ENCODE results near the gene MYRFL.

MYRFL gene

DNA sequence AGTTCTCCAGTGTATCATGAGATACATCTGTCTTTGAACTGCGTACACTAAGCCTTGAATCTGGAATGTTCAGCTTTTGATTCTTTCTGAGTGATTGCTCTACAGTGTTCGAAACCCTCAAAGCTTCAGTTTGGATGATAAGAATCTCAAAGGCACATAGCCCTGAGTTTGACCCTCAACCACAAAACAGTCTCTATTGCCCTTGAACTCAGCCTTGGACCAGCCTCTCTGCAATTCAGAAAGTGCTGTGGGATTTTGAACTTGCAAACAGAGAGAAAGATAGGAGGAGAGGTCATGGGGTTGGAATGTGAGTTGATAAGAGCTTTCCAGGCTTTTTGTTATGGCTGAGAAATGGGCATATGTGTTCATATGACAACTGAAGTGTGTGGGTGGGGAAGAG lies 100.3 kb downstream of the MYRFL start:
- Histone ChIP-seq H3K36me3 (ENCODE audit: insufficient read depth, low read length) (no peaks in the 10 kb centered on the region), H3K4me2 (ENCODE audit: insufficient read depth, low read length) (no peak overlapping the region), H2AFZ (ENCODE audit: low read depth, low read length) (no peak overlapping the region), H3K4me3 (ENCODE audit: low read depth in 1 of 2, low read length in 2 of 2) (no peak overlapping the region), H3K9me3 (ENCODE audit: insufficient read depth, low read length, severe bottlenecking) (no peaks in the 10 kb centered on the region), H3K27me3 (ENCODE audit: insufficient read depth, low read length, poor library complexity) (no peaks in the 10 kb centered on the region), H3K79me2 (ENCODE audit: insufficient read depth, low read length) (no peaks in the 10 kb centered on the region), H4K20me1 (ENCODE audit: insufficient read depth, low read length) (no peaks in the 10 kb centered on the region), H3K4me1 (ENCODE audit: insufficient read depth, low read length) (no peaks in the 10 kb centered on the region), H3K9ac (ENCODE audit: low read depth, low read length) (no peak overlapping the region), H3K27ac (ENCODE audit: low read length) (no peak overlapping the region)
- no peak for DNase-seq
- TF ChIP-seq, protein P1, sequence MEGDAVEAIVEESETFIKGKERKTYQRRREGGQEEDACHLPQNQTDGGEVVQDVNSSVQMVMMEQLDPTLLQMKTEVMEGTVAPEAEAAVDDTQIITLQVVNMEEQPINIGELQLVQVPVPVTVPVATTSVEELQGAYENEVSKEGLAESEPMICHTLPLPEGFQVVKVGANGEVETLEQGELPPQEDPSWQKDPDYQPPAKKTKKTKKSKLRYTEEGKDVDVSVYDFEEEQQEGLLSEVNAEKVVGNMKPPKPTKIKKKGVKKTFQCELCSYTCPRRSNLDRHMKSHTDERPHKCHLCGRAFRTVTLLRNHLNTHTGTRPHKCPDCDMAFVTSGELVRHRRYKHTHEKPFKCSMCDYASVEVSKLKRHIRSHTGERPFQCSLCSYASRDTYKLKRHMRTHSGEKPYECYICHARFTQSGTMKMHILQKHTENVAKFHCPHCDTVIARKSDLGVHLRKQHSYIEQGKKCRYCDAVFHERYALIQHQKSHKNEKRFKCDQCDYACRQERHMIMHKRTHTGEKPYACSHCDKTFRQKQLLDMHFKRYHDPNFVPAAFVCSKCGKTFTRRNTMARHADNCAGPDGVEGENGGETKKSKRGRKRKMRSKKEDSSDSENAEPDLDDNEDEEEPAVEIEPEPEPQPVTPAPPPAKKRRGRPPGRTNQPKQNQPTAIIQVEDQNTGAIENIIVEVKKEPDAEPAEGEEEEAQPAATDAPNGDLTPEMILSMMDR (IDR thresholded peaks at IDR 0.05; ENCODE audit: borderline replicate concordance, extremely low read depth, low read length, poor library complexity, severe bottlenecking) = no peak
- no peak for TF ChIP-seq EZH2 (IDR thresholded peaks at IDR 0.05; ENCODE audit: borderline replicate concordance, low read depth, low read length, severe bottlenecking)
- no peak for ATAC-seq (ENCODE audit: insufficient read depth, low read depth)

DNA sequence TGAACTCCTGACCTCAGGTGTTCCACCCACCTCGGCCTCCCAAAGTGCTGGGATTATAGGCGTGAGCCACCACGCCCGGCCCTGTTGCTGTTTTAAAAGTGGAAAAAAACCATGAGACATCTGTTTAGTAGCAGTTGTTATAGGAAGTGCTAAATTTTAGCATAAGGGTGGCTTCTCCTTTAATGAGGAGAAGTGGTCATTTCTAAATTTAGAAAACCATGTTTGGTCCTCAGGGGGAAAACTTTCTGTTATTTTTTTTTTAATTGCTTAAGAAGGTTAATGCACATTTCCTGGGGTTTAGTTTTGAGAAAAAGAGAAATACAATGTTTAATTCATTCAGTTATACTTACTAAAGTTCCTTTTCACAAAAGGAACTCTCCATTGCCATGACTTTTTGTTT lies 102.1 kb downstream of the MYRFL start:
- Histone ChIP-seq H2AFZ (ENCODE audit: low read depth, low read length) (no peak overlapping the region), H3K4me3 (ENCODE audit: low read depth in 1 of 2, low read length in 2 of 2) (no peak overlapping the region), H3K9ac (ENCODE audit: low read depth, low read length) (no peak overlapping the region), H4K20me1 (ENCODE audit: insufficient read depth, low read length) (no peaks in the 10 kb centered on the region), H3K9me3 (ENCODE audit: insufficient read depth, low read length, severe bottlenecking) (no peaks in the 10 kb centered on the region), H3K36me3 (ENCODE audit: insufficient read depth, low read length) (no peaks in the 10 kb centered on the region), H3K27ac (ENCODE audit: low read length) (no peak overlapping the region), H3K79me2 (ENCODE audit: insufficient read depth, low read length) (no peaks in the 10 kb centered on the region), H3K4me1 (ENCODE audit: insufficient read depth, low read length) (no peaks in the 10 kb centered on the region), H3K4me2 (ENCODE audit: insufficient read depth, low read length) (no peak overlapping the region), H3K27me3 (ENCODE audit: insufficient read depth, low read length, poor library complexity) (no peaks in the 10 kb centered on the region)
- DNase-seq (no peak), ATAC-seq (ENCODE audit: insufficient read depth, low read depth) (no peak)
- TF ChIP-seq, protein P1 (IDR thresholded peaks at IDR 0.05; ENCODE audit: borderline replicate concordance, extremely low read depth, low read length, poor library complexity, severe bottlenecking) = no peak
- no peak for TF ChIP-seq EZH2 (IDR thresholded peaks at IDR 0.05; ENCODE audit: borderline replicate concordance, low read depth, low read length, severe bottlenecking)

DNA sequence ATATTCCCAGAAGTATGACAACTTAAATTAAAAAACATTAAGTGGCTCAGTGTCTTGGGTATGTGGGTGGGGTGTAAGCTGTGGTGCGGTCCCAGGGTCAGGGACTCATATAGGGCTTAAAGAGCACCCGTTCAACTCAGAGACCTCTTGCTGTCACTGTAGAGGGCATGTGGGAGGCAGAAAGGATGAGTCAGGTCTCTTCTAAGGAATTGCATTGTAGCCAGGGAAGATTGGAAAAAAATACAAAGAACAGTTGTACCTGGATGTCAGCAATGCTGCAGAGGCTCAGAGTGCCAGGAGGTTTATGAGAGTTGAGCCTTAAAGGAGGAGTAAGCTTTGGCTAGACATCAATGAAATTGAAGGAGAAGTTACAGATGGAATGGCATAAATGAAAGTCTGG lies 104.1 kb downstream of the MYRFL start:
- DNase-seq (no peak), ATAC-seq (ENCODE audit: insufficient read depth, low read depth) (no peak)
- Histone ChIP-seq H3K9me3 (ENCODE audit: insufficient read depth, low read length, severe bottlenecking) (no peaks in the 10 kb centered on the region), H2AFZ (ENCODE audit: low read depth, low read length) (no peak overlapping the region), H4K20me1 (ENCODE audit: insufficient read depth, low read length) (no peaks in the 10 kb centered on the region), H3K27ac (ENCODE audit: low read length) (no peak overlapping the region), H3K4me3 (ENCODE audit: low read depth in 1 of 2, low read length in 2 of 2) (no peak overlapping the region), H3K79me2 (ENCODE audit: insufficient read depth, low read length) (no peaks in the 10 kb centered on the region), H3K4me2 (ENCODE audit: insufficient read depth, low read length) (no peak overlapping the region), H3K9ac (ENCODE audit: low read depth, low read length) (no peak overlapping the region), H3K36me3 (ENCODE audit: insufficient read depth, low read length) (no peaks in the 10 kb centered on the region), H3K4me1 (ENCODE audit: insufficient read depth, low read length) (no peaks in the 10 kb centered on the region), H3K27me3 (ENCODE audit: insufficient read depth, low read length, poor library complexity) (no peaks in the 10 kb centered on the region)
- TF ChIP-seq, protein P1 (IDR thresholded peaks at IDR 0.05; ENCODE audit: borderline replicate concordance, extremely low read depth, low read length, poor library complexity, severe bottlenecking) = no peak
- TF ChIP-seq EZH2 (IDR thresholded peaks at IDR 0.05; ENCODE audit: borderline replicate concordance, low read depth, low read length, severe bottlenecking) = no peak

DNA sequence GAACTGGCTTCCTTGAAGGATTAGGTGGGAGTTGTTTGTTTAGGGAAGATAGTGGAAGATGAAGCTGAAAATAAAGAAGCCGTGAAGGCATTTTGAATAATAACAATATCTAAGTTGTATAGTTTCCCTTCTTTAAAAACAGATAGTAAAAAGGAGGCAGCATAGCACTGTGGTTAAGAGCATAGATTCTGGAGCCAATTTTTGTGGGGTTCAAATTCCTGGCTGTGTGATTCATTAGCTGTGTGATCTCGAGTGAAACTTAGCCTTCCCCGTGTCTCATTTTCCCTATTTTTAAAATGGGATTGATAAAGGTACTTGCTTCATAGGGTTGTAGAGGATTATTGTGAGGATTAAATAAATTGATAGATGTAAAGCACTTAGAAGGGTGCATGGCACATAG lies 104.5 kb downstream of the MYRFL start:
- no peak overlapping the region for H2AFZ ChIP-seq (ENCODE audit: low read depth, low read length)
- H3K27me3 ChIP-seq (ENCODE audit: insufficient read depth, low read length, poor library complexity) = no peaks in the 10 kb centered on the region
- H3K4me2 ChIP-seq (ENCODE audit: insufficient read depth, low read length) = no peak overlapping the region
- no peak overlapping the region for H3K4me3 ChIP-seq (ENCODE audit: low read depth in 1 of 2, low read length in 2 of 2)
- H3K9me3 ChIP-seq (ENCODE audit: insufficient read depth, low read length, severe bottlenecking) = no peaks in the 10 kb centered on the region
- no peaks in the 10 kb centered on the region for H3K79me2 ChIP-seq (ENCODE audit: insufficient read depth, low read length)
- ATAC-seq (ENCODE audit: insufficient read depth, low read depth) (no peak), DNase-seq (no peak)
- no peaks in the 10 kb centered on the region for H3K4me1 ChIP-seq (ENCODE audit: insufficient read depth, low read length)
- no peaks in the 10 kb centered on the region for H3K36me3 ChIP-seq (ENCODE audit: insufficient read depth, low read length)
- no peak overlapping the region for H3K9ac ChIP-seq (ENCODE audit: low read depth, low read length)
- no peak for TF ChIP-seq EZH2 (IDR thresholded peaks at IDR 0.05; ENCODE audit: borderline replicate concordance, low read depth, low read length, severe bottlenecking)
- TF ChIP-seq, protein P1 (IDR thresholded peaks at IDR 0.05; ENCODE audit: borderline replicate concordance, extremely low read depth, low read length, poor library complexity, severe bottlenecking) = no peak
- H4K20me1 ChIP-seq (ENCODE audit: insufficient read depth, low read length) = no peaks in the 10 kb centered on the region
- no peak overlapping the region for H3K27ac ChIP-seq (ENCODE audit: low read length)

All from DND-41 (cell line).